HFF-Myc (cell line): ENCODE data around the gene RALGAPB.

Source experiments
- DNase-seq: peaks from one replicate; pipeline ENCODE4 v3.0.0-alpha.2; 2011; ENCODE audit warnings: low read depth; ENCODE audit errors: extremely low read depth
- H3K4me3 ChIP-seq: replicated peaks from 2 replicates; pipeline ENCODE4 v1.5.1; 2011; ENCODE audit warnings: low read depth, mild to moderate bottlenecking, control low read depth, low read length
- TF ChIP-seq, protein P1 (sequence below): IDR thresholded peaks from 2 replicates; pipeline ENCODE4 v1.5.1; 2012; ENCODE audit warnings: mild to moderate bottlenecking, low read depth, low read length, control low read depth; ENCODE audit errors: missing control alignments

The RALGAPB gene

DNA sequence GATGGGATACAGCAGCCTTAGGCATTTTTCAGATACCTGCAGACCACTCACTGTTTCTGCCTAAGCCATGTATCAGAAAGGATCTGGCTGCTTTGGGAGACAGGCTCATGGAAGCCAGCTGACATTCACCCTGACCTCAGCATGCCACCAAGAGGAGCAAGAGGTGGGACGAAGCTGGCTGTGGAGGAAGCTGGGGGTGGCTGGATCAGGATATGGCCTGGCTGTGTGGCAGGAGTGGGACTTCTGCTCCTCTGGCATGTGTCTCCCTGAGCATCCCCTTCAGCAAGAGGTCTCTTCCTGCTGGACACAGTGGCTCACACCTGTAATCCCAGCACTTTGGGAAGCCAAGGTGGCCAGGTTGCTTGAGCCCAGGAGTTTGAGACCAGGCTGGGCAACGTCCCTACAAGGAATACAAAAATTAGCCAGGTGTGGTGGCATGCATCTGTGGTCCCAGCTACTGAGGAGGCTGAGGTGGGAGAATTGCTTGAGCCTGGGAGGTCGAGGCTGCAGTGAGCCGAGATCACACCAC is 109.3 kb downstream of the RALGAPB start:
- no peak overlapping the region for H3K4me3 ChIP-seq
- DNase-seq, result no peak
- TF ChIP-seq, protein P1, sequence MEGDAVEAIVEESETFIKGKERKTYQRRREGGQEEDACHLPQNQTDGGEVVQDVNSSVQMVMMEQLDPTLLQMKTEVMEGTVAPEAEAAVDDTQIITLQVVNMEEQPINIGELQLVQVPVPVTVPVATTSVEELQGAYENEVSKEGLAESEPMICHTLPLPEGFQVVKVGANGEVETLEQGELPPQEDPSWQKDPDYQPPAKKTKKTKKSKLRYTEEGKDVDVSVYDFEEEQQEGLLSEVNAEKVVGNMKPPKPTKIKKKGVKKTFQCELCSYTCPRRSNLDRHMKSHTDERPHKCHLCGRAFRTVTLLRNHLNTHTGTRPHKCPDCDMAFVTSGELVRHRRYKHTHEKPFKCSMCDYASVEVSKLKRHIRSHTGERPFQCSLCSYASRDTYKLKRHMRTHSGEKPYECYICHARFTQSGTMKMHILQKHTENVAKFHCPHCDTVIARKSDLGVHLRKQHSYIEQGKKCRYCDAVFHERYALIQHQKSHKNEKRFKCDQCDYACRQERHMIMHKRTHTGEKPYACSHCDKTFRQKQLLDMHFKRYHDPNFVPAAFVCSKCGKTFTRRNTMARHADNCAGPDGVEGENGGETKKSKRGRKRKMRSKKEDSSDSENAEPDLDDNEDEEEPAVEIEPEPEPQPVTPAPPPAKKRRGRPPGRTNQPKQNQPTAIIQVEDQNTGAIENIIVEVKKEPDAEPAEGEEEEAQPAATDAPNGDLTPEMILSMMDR, result no peak

DNA sequence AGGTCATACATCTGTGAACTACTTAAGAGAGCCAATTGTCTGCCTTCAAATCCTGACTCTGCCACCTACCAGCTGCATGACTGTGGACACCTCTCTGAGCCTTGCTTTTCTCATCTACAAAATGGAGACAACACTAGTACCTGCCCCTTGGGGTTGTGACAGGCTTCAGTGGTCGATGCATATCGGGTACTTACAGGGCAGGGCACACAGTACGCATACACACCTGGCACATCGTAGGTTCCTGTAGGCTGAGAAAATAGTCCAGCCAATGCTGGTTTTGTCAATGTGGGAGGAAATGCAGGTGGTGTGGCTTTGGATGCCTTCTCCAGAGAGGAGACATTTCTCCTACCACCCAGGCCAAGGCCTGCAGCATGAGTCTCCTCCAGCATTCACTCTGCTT is 110.7 kb downstream of the RALGAPB start:
- no peak overlapping the region for H3K4me3 ChIP-seq
- TF ChIP-seq, protein P1, result no peak
- no peak for DNase-seq

DNA sequence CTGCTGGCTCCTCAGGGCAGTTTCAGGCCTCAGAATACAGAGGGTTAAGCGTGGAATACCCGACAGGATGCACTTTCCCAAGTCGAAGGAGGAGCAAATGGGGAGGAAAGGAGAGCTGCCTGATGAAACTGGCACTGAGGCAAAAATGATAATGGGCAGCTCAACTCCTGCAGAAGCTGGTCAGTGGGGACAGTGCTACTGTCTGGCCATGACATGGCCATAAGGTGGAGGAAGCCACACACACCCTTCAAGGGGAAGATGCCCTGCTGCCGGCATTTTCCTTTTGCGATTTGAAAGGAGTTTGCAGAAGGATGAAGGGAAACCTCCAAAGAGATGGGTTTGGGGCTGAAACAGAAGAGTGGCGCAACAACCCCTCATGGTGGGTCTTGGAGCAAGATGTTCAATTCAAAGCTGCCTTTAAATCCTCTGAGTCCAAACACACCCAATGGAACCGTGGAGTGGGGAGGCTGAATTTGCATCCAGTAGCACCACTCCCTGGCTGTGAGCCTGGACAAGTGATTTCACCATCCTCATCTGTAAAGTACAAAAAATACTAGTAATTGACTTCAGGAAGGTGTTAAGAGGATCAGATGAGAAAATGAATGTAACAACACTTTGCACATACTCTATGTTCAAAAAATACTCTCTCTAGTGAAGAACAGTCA is 111.6 kb downstream of the RALGAPB start:
- DNase-seq, result no peak
- H3K4me3 ChIP-seq, result no peak overlapping the region
- TF ChIP-seq, protein P1, result no peak

DNA sequence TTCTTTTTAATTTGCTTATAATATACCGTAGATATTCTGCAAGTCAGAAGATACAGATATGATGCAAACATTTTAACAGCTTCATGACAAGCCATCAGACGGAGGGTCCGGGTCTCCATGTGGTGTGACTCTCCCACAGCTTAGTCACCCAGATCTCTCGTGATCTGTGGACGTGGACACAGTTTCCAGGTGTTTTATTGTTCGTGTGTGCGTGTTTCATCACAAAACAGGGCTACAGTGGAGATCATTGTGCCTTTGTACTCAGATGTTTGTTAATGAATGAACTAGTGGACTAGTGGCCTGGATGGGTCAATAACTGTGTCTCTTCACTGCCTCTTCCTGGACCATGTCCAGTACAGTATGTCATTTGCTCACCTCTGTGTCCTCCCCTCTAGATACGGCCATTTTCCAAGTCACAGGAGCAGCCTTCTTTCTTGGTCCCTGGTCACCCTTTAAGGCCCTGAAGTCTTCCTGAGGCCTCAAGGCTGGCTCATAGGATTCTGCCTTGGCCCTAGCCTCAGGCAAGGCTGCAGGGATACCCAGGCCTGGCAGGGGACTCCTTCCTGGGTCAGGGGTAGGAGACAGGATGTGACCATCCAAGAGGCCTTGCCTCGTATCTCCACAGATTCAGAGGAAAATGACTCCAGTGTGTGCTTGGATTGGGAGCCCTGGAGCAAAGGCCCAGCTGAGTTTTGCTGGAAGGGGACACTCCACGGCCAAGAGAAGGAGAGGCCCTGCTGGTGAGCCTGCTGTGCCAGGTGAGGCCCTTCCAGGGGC is 112.9 kb downstream of the RALGAPB start:
- TF ChIP-seq, protein P1, result no peak
- no peak overlapping the region for H3K4me3 ChIP-seq
- DNase-seq, result no peak

DNA sequence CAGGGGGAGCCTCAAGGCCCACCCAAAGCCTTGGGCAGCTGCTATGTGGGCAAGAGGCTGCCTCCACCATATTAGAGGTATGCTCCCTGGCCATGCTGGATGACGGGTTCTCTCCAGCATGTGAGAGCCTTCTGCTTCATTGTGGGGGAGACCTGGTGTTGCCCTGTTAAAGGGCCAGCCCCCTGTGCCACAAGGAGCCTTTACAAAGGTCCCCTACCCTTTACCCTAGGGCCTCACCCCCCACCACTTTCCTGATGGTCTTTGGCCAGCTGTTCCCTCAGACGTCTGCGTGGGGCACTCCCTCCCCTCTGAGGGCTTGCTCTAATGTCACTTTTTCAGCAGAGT is 113.5 kb downstream of the RALGAPB start:
- no peak overlapping the region for H3K4me3 ChIP-seq
- TF ChIP-seq, protein P1, result no peak
- no peak for DNase-seq

DNA sequence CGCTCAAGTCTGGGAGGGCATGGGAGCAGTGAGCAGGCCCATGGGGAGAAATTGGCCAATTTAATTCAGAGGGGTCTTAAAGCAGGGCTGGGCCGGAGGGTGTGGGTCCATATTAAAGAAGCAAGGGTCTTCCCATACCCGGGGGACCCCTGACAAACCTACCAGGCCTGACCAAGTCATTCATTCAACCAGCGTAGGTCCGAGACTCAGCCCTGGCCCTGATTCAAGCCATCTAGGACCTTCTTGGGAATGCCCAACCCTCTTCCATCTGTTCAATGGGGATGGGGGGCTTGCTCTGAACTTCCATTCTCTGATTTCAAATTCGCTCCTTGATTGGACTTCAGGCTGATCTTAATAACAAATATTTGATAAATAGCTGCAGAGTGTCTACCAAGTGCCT is 115.7 kb downstream of the RALGAPB start:
- TF ChIP-seq, protein P1, result no peak
- DNase-seq, result no peak
- no peak overlapping the region for H3K4me3 ChIP-seq
